GM19452 (cell line): ENCODE results near the gene FEM1A.
"Not testable (repeated sequence)": the region's sequence is repeated elsewhere in the genome, so short reads cannot be mapped to it uniquely, and the experiment has no call there.

ENCODE experiments used
- ATAC-seq: cut with Tn5 transposase; IDR thresholded peaks from one replicate; pipeline ENCODE4 v1.9.1; 2021; ENCODE audit not compliant: unreplicated experiment

FEM1A gene

GRCh38 chr19:4791183-4792018 lies at the start of gene FEM1A:
Gene FEM1A, plus strand, starts transcription at chr19:4791734. Its CDS starts 121 bp downstream, at chr19:4791855.
- peak; percentile 91 for ATAC-seq

- ATAC-seq = no peak
These were observed 48.5 kb upstream of the FEM1A start for GRCh38 chr19:4742723-4743646.

- ATAC-seq = no peak
These were observed 46.9 kb upstream of the FEM1A start for GRCh38 chr19:4744451-4745174.

- ATAC-seq = not testable (repeated sequence)
These were observed 46.4 kb upstream of the FEM1A start for GRCh38 chr19:4745175-4745574.

GRCh38 chr19:4745986-4746385 lies 45.5 kb upstream of the FEM1A start:
- no peak for ATAC-seq

- ATAC-seq = no peak
These were observed 43.3 kb upstream of the FEM1A start for GRCh38 chr19:4748185-4748584.

- no peak for ATAC-seq
These were observed 42.9 kb upstream of the FEM1A start for GRCh38 chr19:4748589-4748988.

- ATAC-seq = no peak
These were observed 41.5 kb upstream of the FEM1A start for GRCh38 chr19:4749870-4750590.

- no peak for ATAC-seq
These were observed 37.3 kb upstream of the FEM1A start for GRCh38 chr19:4754248-4754647.

- ATAC-seq = no peak
These were observed 36.1 kb upstream of the FEM1A start for GRCh38 chr19:4755459-4755858.

GRCh38 chr19:4758082-4758481 lies 33.5 kb upstream of the FEM1A start:
- ATAC-seq = no peak

- no peak for ATAC-seq
These were observed 32.9 kb upstream of the FEM1A start for GRCh38 chr19:4758659-4759058.

GRCh38 chr19:4759388-4760284 lies 31.9 kb upstream of the FEM1A start:
- ATAC-seq = no peak

GRCh38 chr19:4760285-4760650 lies 31.3 kb upstream of the FEM1A start:
- ATAC-seq = no peak

GRCh38 chr19:4763021-4763420 lies 28.5 kb upstream of the FEM1A start:
- no peak for ATAC-seq

- no peak for ATAC-seq
These were observed 27.2 kb upstream of the FEM1A start for GRCh38 chr19:4764393-4764660.

GRCh38 chr19:4768934-4769777 lies 22.4 kb upstream of the FEM1A start:
- ATAC-seq = no peak

GRCh38 chr19:4772566-4772965 lies 19.0 kb upstream of the FEM1A start:
- ATAC-seq = no peak

GRCh38 chr19:4773047-4773640 lies 18.4 kb upstream of the FEM1A start:
- no peak for ATAC-seq
